ENCODE results near the gene RAB36.

The RAB36 gene

DNA sequence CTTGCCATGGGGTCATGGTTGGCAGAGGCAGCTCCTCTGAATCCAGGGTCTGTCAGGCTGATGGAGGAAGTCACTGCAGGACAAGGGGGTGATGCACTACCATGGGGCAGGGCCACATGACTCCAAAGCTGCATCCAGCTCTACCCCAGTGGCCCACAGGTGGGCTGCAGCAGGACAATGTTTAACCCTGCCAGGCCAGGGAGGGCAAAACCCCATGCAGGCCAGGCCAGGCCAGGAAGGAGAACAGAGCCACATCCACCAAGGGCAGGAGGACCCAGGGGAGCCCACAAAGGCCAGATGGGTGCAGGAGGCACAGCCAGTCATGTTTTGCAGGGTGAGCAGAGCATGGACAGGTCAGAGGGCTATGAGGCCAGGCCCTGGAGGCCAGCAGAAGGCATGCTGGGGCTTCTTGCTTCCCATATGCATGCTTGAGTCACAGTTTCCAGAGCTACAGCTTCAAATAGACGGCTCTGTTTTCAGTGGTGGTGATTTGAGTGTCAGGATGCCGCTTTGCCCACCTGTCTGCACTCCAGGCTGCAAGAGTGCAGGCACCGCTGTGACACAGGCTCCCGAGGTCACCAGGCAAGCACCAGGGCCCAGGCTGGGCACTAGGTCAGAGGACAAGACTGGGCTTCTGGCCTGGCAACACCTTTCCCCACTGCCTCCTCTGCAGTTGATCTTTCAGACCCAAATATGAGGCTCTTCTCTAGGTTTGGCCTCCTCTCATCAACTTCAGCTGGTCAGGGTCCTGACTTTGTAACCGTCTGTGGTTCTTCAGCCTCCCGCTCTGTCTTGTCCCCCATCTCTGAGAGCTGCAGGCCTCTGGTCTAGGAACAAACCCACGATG lies 26.4 kb upstream of the RAB36 start:
- no peaks in the 10 kb centered on the region for H3K27me3 ChIP-seq (ENCODE audit: control insufficient read depth, insufficient read depth, low read length)
- no peaks in the 10 kb centered on the region for H3K36me3 ChIP-seq (ENCODE audit: control insufficient read depth, insufficient read depth, low read length)
- H3K4me3 ChIP-seq (ENCODE audit: low read length), result no peak overlapping the region
- no peaks in the 10 kb centered on the region for H3K4me1 ChIP-seq (ENCODE audit: control insufficient read depth, insufficient read depth, low read length)
- no peak overlapping the region for H3K9ac ChIP-seq (ENCODE audit: low read length)
- H3K27ac ChIP-seq (ENCODE audit: low read depth, low read length), result no peak overlapping the region

DNA sequence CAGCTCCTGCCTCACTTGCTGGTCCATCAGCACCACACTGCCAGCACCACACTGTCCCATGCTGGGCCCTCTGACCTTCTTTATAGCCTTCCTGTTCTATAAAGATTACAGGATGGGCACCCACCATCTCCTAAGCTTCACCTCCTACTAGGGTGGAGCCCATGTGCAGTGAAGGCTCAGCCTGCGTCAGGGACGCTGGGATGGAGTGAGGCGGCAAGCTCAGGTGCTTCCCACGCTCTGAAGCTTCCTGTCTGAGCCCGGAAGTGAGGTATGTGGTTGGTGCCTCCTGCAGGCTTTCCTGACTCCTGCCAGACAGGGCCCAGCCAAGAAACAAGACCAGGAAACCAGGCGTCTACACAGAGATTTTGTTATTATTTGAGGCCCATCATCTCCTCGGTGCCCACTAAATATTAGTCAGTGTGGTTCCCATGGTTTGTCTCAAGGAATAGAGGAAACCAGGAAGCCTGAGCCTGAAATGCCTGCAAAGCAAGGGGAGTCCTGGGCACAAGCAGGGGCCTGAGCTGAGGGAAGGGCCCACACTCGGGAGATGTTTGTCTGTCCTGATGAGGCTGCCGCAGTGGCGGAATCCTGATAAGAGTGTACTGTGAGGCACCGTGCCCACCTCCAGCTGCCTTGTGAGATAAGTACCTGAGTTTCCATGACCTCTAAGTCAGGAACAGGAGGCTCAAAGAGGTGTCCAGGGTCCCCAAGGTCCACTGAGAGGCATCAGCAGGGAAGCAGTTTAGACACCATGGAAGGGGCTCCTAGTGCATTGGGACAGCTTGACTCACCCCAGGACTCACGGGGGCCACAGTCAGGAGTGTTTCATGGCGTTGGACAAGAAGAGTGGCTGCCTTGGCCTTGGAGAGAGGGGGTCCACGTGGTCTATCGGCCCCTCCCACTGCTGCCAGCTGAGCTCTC lies 25.5 kb upstream of the RAB36 start:
- Histone ChIP-seq H3K4me1 (ENCODE audit: control insufficient read depth, insufficient read depth, low read length) (no peaks in the 10 kb centered on the region), H3K9ac (ENCODE audit: low read length) (no peak overlapping the region), H3K4me3 (ENCODE audit: low read length) (no peak overlapping the region), H3K27ac (ENCODE audit: low read depth, low read length) (no peak overlapping the region), H3K27me3 (ENCODE audit: control insufficient read depth, insufficient read depth, low read length) (no peaks in the 10 kb centered on the region), H3K36me3 (ENCODE audit: control insufficient read depth, insufficient read depth, low read length) (no peaks in the 10 kb centered on the region)

DNA sequence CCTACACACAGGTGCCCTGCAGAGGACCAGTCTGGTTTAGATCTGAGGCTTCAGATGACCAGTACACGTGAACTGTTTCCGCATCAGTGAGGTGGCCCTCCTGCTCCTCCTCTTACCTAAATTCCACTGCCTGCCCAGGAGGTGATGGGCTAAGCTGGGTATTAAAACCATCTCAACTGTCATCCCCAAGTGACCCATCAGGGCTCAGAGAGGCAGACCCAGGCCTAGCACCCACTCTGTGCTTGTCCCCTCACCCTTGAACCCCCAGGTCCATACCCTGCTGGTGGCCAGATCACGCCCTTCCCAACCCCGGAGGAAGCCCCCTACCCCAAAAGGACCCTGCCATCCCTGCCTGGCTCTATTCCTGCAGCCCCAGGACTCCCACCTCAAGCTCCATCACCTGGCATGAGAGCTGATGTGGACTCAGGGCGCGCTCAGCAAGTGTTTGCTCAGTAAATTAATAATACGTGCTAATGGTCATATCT lies 24.8 kb upstream of the RAB36 start:
- Histone ChIP-seq H3K4me1 (ENCODE audit: control insufficient read depth, insufficient read depth, low read length) (no peaks in the 10 kb centered on the region), H3K27me3 (ENCODE audit: control insufficient read depth, insufficient read depth, low read length) (no peaks in the 10 kb centered on the region), H3K9ac (ENCODE audit: low read length) (no peak overlapping the region), H3K36me3 (ENCODE audit: control insufficient read depth, insufficient read depth, low read length) (no peaks in the 10 kb centered on the region), H3K4me3 (ENCODE audit: low read length) (no peak overlapping the region), H3K27ac (ENCODE audit: low read depth, low read length) (no peak overlapping the region)

DNA sequence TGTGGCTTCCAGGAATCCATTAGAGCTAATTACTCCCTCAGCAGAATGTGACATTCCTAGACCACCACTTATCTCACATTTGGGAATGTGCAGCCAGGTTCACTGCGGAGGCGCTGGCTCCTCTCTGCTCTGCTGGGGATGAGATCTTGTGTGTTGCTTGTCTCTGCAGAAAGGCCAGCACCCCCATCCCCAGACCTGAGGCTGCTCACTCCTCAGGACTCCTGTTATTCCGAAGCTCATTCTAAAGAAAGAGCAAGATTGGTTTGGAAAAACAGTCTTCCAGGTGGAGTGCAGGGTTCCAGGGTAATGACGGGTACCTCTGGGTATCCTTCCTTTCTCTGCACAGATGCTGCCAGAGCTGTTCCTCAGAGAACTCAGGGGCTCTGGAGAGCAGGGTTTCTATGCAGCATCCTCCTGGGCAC lies 24.3 kb upstream of the RAB36 start:
- Histone ChIP-seq H3K4me1 (ENCODE audit: control insufficient read depth, insufficient read depth, low read length) (no peaks in the 10 kb centered on the region), H3K36me3 (ENCODE audit: control insufficient read depth, insufficient read depth, low read length) (no peaks in the 10 kb centered on the region), H3K9ac (ENCODE audit: low read length) (no peak overlapping the region), H3K27me3 (ENCODE audit: control insufficient read depth, insufficient read depth, low read length) (no peaks in the 10 kb centered on the region), H3K4me3 (ENCODE audit: low read length) (no peak overlapping the region), H3K27ac (ENCODE audit: low read depth, low read length) (no peak overlapping the region)

DNA sequence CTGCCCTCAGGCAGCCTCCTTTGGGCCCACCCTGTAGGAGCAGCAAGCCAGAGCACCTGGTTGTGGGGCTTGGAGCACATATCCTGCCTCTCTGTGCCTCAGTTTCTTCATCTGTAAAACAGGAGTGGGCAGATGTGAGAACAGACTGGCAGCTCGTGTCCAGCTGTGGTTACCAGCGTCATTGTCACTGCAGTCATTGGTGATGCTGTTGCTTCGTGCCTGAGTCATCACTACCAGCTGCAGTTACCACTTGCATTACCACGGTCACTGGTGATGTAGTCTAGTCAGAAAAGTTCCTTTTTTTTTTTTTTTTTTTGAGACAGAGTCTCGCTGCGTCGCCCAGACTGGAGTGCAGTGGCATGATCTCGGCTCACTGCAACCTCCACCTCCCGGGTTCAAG lies 23.9 kb upstream of the RAB36 start:
- no peaks in the 10 kb centered on the region for H3K36me3 ChIP-seq (ENCODE audit: control insufficient read depth, insufficient read depth, low read length)
- no peak overlapping the region for H3K9ac ChIP-seq (ENCODE audit: low read length)
- no peak overlapping the region for H3K4me3 ChIP-seq (ENCODE audit: low read length)
- no peaks in the 10 kb centered on the region for H3K4me1 ChIP-seq (ENCODE audit: control insufficient read depth, insufficient read depth, low read length)
- H3K27ac ChIP-seq (ENCODE audit: low read depth, low read length), result no peak overlapping the region
- no peaks in the 10 kb centered on the region for H3K27me3 ChIP-seq (ENCODE audit: control insufficient read depth, insufficient read depth, low read length)

DNA sequence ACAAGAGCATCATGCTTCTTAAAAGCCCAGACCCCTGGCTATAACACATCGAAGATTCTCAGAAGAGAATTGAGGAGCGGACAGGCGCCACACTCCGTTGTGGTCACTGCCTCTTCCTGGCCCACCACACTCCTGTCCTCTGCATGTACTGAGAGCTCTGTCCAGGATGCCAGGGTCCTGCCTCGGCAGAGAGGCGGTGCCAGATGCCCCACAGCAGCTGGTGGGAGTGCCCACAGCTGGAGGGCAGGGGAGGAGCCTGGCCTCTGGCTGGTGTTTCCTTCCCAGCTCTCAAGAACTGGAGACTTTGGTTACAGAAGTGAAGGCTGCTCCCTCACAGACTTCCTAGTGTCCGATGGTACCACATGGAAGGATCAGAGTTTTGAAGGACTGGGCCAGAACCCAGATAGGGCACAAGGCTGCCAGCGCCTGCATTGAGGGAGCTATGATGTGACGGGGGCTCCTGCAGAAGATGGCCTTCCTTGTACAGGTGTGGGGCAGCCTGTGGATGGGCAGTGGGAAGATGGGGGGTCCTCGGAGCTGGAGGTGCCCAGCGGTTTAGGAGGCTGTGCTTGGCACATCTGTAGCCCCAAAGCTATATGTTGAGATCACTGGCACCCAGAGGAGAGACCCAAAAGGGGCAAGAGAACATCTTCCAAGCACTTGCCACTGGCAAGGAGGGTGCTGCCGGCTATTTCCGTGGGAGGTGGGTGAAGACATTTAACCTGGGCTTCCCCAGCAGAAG lies 22.9 kb upstream of the RAB36 start:
- no peak overlapping the region for H3K4me3 ChIP-seq (ENCODE audit: low read length)
- no peak overlapping the region for H3K27ac ChIP-seq (ENCODE audit: low read depth, low read length)
- no peaks in the 10 kb centered on the region for H3K36me3 ChIP-seq (ENCODE audit: control insufficient read depth, insufficient read depth, low read length)
- no peaks in the 10 kb centered on the region for H3K4me1 ChIP-seq (ENCODE audit: control insufficient read depth, insufficient read depth, low read length)
- no peaks in the 10 kb centered on the region for H3K27me3 ChIP-seq (ENCODE audit: control insufficient read depth, insufficient read depth, low read length)
- no peak overlapping the region for H3K9ac ChIP-seq (ENCODE audit: low read length)

DNA sequence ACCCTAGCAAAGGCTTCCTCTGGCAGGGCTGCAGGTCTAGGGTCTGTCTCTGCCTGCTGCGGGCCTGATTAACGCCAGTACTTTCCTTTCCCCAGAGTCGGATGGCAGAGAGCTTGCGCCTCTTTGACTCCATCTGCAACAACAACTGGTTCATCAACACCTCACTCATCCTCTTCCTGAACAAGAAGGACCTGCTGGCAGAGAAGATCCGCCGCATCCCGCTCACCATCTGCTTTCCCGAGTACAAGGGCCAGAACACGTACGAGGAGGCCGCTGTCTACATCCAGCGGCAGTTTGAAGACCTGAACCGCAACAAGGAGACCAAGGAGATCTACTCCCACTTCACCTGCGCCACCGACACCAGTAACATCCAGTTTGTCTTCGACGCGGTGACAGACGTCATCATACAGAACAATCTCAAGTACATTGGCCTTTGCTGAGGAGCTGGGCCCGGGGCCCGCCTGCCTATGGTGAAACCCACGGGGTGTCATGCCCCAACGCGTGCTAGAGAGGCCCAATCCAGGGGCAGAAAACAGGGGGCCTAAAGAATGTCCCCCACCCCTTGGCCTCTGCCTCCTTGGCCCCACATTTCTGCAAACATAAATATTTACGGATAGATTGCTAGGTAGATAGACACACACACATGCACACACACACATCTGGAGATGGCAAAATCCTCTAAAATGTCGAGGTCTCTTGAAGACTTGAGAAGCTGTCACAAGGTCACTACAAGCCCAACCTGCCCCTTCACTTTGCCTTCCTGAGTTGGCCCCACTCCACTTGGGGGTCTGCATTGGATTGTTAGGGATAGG lies 22.1 kb upstream of the RAB36 start:
- Histone ChIP-seq H3K27me3 (ENCODE audit: control insufficient read depth, insufficient read depth, low read length) (no peaks in the 10 kb centered on the region), H3K4me1 (ENCODE audit: control insufficient read depth, insufficient read depth, low read length) (no peaks in the 10 kb centered on the region), H3K36me3 (ENCODE audit: control insufficient read depth, insufficient read depth, low read length) (no peaks in the 10 kb centered on the region), H3K9ac (ENCODE audit: low read length) (no peak overlapping the region), H3K4me3 (ENCODE audit: low read length) (no peak overlapping the region), H3K27ac (ENCODE audit: low read depth, low read length) (no peak overlapping the region)

DNA sequence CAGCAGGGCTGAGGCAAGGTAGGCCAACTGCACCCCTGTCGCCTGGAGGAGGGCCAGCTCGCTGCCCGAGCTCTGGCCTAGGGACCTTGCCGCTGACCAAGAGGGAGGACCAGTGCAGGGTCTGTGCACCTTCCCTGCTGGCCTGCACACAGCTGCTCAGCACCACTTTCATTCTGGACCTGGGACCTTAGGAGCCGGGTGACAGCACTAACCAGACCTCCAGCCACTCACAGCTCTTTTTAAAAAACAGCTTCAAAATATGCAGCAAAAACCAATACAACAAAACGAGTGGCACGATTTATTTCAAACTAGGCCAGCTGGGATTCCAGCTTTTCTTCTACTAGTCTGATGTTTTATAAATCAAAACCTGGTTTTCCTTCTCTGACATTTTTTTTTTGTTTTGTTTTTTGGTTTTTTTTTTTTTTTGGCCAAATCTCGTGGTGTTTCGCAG lies 21.4 kb upstream of the RAB36 start:
- Histone ChIP-seq H3K4me3 (ENCODE audit: low read length) (no peak overlapping the region), H3K36me3 (ENCODE audit: control insufficient read depth, insufficient read depth, low read length) (no peaks in the 10 kb centered on the region), H3K4me1 (ENCODE audit: control insufficient read depth, insufficient read depth, low read length) (no peaks in the 10 kb centered on the region), H3K9ac (ENCODE audit: low read length) (no peak overlapping the region), H3K27me3 (ENCODE audit: control insufficient read depth, insufficient read depth, low read length) (no peaks in the 10 kb centered on the region), H3K27ac (ENCODE audit: low read depth, low read length) (no peak overlapping the region)

DNA sequence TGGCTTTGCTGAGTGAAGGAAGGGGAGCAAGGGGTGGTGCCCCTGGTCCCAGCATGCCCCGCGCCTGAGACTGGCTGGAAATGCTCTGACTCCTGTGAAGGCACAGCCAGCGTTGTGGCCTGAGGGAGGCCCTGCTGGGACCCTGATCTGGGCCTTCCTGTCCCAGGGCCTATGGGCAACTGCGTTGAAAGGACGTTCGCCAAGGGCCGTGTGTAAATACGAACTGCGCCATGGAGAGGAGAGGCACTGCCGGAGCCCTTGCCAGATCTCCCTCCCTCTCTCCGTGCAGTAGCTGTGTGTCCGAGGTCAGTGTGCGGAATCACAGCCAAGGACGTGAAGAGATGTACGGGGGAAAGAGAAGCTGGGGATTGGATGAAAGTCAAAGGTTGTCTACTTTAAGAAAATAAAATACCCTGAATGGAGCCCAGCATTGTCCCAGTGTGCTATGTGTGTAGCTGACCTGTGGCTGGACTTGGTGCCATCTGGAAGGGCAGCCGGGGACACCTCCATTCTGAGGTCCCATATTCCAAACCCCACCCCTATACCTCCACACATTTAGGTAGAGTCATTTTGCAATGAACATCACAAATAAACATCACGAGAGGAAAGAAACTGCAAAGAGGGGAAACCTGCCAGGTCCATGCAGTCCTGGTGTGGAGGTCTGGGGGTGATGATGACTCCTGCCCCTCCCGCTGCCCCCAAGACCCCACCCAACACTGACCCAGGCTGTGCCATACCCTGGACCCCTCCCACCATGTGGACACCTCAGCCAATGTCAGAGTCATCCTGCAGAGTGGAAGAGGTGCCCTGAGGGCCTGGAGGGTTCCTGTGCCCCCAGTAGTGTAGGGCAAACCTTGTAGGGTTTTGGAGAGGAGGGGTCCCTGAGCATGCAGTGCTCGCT lies 20.4 kb upstream of the RAB36 start:
- Histone ChIP-seq H3K27me3 (ENCODE audit: control insufficient read depth, insufficient read depth, low read length) (no peaks in the 10 kb centered on the region), H3K36me3 (ENCODE audit: control insufficient read depth, insufficient read depth, low read length) (no peaks in the 10 kb centered on the region), H3K4me1 (ENCODE audit: control insufficient read depth, insufficient read depth, low read length) (no peaks in the 10 kb centered on the region), H3K27ac (ENCODE audit: low read depth, low read length) (no peak overlapping the region), H3K9ac (ENCODE audit: low read length) (no peak overlapping the region), H3K4me3 (ENCODE audit: low read length) (no peak overlapping the region)

DNA sequence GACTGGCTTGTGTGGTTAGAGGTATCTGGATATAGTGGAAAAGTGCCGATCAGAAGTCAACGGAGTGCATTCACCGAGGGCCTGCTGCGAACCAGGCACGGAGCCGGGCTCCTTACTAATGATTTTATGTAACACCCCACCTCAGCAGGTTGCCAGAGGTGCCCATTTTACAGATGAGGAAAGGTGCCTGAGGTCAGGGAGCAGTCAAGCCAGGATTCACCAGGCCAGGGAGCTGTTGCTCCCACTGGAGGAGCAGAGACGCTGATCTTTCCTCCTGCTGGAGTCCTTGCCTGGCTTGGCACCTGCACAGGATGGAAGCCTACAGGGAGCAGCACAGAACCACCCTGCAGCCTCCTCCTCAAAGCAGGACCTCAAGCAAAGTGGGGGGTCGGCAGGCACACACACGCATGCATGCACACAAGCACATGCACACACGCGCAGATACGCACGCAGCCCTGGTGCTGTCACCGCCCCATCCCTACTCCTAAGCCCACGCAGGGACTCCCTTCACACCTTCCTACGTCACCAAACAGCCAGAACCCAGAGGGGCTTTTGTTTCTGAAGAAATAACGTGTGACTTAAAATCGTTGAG lies 19.7 kb upstream of the RAB36 start:
- Histone ChIP-seq H3K27ac (ENCODE audit: low read depth, low read length) (no peak overlapping the region), H3K4me1 (ENCODE audit: control insufficient read depth, insufficient read depth, low read length) (no peaks in the 10 kb centered on the region), H3K4me3 (ENCODE audit: low read length) (no peak overlapping the region), H3K27me3 (ENCODE audit: control insufficient read depth, insufficient read depth, low read length) (no peaks in the 10 kb centered on the region), H3K9ac (ENCODE audit: low read length) (no peak overlapping the region), H3K36me3 (ENCODE audit: control insufficient read depth, insufficient read depth, low read length) (no peaks in the 10 kb centered on the region)
